DND-41 (cell line): ENCODE results near the gene C2CD2L.
A peak's percentile ranks its signal among the peaks of the same experiment; 100 is the strongest.

ENCODE experiments used
- ATAC-seq: fragments of 200-7000 bp; cut with Tn5 transposase; 3 replicates; pipeline ENCODE4 v1.9.1; 2021; ENCODE audit warnings: low read depth; ENCODE audit not compliant: insufficient read depth
- DNase-seq: peaks from one replicate; pipeline ENCODE4 v3.0.0-alpha.2; 2020
- H2AFZ ChIP-seq: 2 replicates; pipeline ENCODE4 v1.6.0; 2012; ENCODE audit warnings: low read depth, low read length
- H3K27ac ChIP-seq: 2 replicates; pipeline ENCODE4 v1.5.1; 2012; ENCODE audit warnings: low read length, inconsistent platforms
- H3K27me3 ChIP-seq: fragments of 200-600 bp; sonication (generic); 2 replicates; pipeline ENCODE4 v1.6.0; 2012; ENCODE audit warnings: low read length, mild to moderate bottlenecking, inconsistent platforms; ENCODE audit not compliant: insufficient read depth, poor library complexity
- H3K36me3 ChIP-seq: 2 replicates; pipeline ENCODE4 v1.5.1; 2012; ENCODE audit warnings: low read length, inconsistent platforms; ENCODE audit not compliant: insufficient read depth
- H3K4me1 ChIP-seq: 2 replicates; pipeline ENCODE4 v1.5.1; 2012; ENCODE audit warnings: mild to moderate bottlenecking, low read length; ENCODE audit not compliant: insufficient read depth
- H3K4me2 ChIP-seq: 2 replicates; pipeline ENCODE4 v1.6.0; 2012; ENCODE audit warnings: mild to moderate bottlenecking, moderate library complexity, low read length, inconsistent platforms; ENCODE audit not compliant: insufficient read depth
- H3K4me3 ChIP-seq, 2 experiments: fragments of 200-600 bp in 1 of 2; shearing (Covaris generic) in 1 of 2; 2 replicates each; pipeline ENCODE4 v1.5.1; 2012 to 2016; ENCODE audit warnings: inconsistent platforms in 2 of 2, low read length in 2 of 2, mild to moderate bottlenecking in 2 of 2, low read depth in 1 of 2, moderate library complexity in 1 of 2
- H3K79me2 ChIP-seq: 2 replicates; pipeline ENCODE4 v1.6.0; 2012; ENCODE audit warnings: low read length, inconsistent platforms; ENCODE audit not compliant: insufficient read depth
- H3K9ac ChIP-seq: 2 replicates; pipeline ENCODE4 v1.6.0; 2012; ENCODE audit warnings: low read depth, mild to moderate bottlenecking, inconsistent platforms, low read length, moderate library complexity
- H3K9me3 ChIP-seq: 2 replicates; pipeline ENCODE4 v1.5.1; 2012; ENCODE audit warnings: low read length, moderate library complexity, mild to moderate bottlenecking, inconsistent platforms; ENCODE audit not compliant: insufficient read depth, severe bottlenecking
- H4K20me1 ChIP-seq: 2 replicates; pipeline ENCODE4 v1.6.0; 2012; ENCODE audit warnings: low read length; ENCODE audit not compliant: insufficient read depth
- CTCF ChIP-seq: IDR thresholded peaks from 2 replicates; pipeline ENCODE4 v1.5.1; 2012; ENCODE audit warnings: borderline replicate concordance, low read length, moderate library complexity, mild to moderate bottlenecking; ENCODE audit not compliant: poor library complexity, severe bottlenecking; ENCODE audit errors: extremely low read depth
- EZH2 ChIP-seq: IDR thresholded peaks from 3 replicates; pipeline ENCODE4 v1.6.1; 2012; ENCODE audit warnings: borderline replicate concordance, low read depth, mild to moderate bottlenecking, moderate library complexity, low read length, inconsistent platforms; ENCODE audit not compliant: severe bottlenecking

The C2CD2L gene

DNA sequence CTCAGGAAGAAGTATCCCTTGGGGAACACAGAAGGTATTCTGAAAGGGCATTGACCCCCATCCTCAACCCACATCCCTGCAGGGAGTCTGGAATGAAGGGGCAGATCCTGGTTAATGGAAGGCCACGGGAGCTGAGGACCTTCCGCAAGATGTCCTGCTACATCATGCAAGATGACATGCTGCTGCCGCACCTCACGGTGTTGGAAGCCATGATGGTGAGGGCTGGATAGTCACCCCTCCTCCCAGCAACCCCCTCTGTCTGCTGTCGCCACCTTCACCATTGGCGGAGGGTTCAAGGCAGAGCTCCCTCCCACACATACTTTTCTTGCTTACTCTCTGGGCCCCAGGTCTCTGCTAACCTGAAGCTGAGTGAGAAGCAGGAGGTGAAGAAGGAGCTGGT, 47.0 kb downstream of the C2CD2L start:
- no peaks in the 10 kb centered on the region for H3K36me3 ChIP-seq
- 0 out of 2 replicates have a peak, but pooled peaks cover 5% of the 10 kb centered on the region for H4K20me1 ChIP-seq
- H3K9me3 ChIP-seq = no peaks in the 10 kb centered on the region
- DNase-seq (no peak), ATAC-seq (no peak)
- peaks cover 43% of the 10 kb centered on the region for H3K27me3 ChIP-seq
- H3K4me2 ChIP-seq = no peak overlapping the region
- H2AFZ ChIP-seq = no peak overlapping the region
- peaks cover 2% of the 10 kb centered on the region for H3K4me1 ChIP-seq
- TF ChIP-seq CTCF (no peak), EZH2 (no peak)
- no peaks in the 10 kb centered on the region for H3K79me2 ChIP-seq
- H3K4me3 ChIP-seq = no peak overlapping the region
- H3K27ac ChIP-seq = no peak overlapping the region
- no peak overlapping the region for H3K9ac ChIP-seq

DNA sequence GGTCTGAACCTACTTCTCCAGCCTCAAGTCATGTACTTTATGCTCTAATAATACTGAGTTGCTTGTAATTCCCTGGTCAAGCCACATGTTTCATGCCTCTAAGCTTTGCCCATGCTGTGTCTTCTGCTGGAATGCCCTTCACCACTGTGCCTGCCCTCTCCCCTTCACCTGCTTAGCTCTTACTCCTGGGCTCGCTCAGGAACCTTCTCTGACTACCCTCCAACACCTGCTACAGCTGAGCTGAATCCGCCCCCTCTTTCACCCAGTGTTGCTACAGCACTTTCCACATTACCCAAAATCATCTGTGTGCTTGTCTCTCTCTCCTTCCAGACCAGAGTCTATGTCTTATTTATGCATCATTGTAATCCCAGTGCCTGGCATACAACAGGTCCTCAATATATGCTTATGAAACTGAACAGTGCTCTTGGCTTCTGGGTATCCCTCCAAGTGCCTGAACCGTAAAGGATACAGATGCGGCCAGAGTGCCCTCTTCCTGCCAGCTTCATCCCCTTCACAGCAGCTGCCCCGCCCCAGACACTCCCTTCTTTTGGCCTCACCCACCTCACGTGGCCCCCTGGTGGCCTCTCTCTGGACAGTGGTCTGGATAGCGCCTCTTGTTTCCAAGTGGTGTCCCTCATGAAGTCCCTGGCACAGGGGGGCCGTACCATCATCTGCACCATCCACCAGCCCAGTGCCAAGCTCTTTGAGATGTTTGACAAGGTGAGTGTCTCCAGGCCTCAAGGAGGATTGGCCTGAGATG, 48.8 kb downstream of the C2CD2L start:
- ATAC-seq (0 out of 3 replicates have a peak, but pooled peaks have one; percentile 24), DNase-seq (no peak)
- Histone ChIP-seq H2AFZ (no peak overlapping the region), H3K27me3 (peaks cover 26% of the 10 kb centered on the region), H3K4me1 (no peaks in the 10 kb centered on the region), H3K27ac (no peak overlapping the region), H3K9ac (no peak overlapping the region), H3K79me2 (no peaks in the 10 kb centered on the region), H3K4me3 (no peak overlapping the region), H3K9me3 (no peaks in the 10 kb centered on the region), H3K4me2 (no peak overlapping the region), H4K20me1 (0 out of 2 replicates have a peak, but pooled peaks cover 5% of the 10 kb centered on the region), H3K36me3 (no peaks in the 10 kb centered on the region)
- TF ChIP-seq EZH2 (no peak), CTCF (no peak)

DNA sequence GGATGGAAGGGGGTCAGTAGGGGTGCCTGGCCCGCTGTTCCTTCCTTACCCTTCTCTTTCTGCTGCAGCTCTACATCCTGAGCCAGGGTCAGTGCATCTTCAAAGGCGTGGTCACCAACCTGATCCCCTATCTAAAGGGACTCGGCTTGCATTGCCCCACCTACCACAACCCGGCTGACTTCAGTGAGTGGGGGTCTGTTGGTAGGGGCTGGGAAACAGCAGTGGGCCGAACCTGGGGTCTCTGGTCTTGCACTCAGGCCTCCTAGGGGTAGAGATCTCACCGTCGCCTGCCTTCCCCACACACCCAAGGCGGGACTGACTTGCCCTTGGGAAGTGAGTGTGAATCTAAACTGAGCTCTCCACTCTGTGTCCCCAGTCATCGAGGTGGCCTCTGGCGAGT, 49.4 kb downstream of the C2CD2L start:
- Histone ChIP-seq H4K20me1 (0 out of 2 replicates have a peak, but pooled peaks cover 5% of the 10 kb centered on the region), H3K27ac (no peak overlapping the region), H2AFZ (no peak overlapping the region), H3K9ac (no peak overlapping the region), H3K79me2 (no peaks in the 10 kb centered on the region), H3K4me1 (no peaks in the 10 kb centered on the region), H3K4me2 (no peak overlapping the region), H3K36me3 (no peaks in the 10 kb centered on the region), H3K4me3 (no peak overlapping the region), H3K27me3 (peaks cover 25% of the 10 kb centered on the region), H3K9me3 (no peaks in the 10 kb centered on the region)
- TF ChIP-seq EZH2 = no peak
- no peak for TF ChIP-seq CTCF
- no peak for DNase-seq
- ATAC-seq = no peak
